Stimulated activated CD4-positive, alpha-beta T cell treated with anti-CD3 and anti-CD28 coated beads, Interleukin-4, amount 100 ng/mL, for 4 hours (primary cell): ENCODE results near the gene GPR179.
"Not testable (repeated sequence)": the region's sequence is repeated elsewhere in the genome, so short reads cannot be mapped to it uniquely, and the experiment has no call there.

Experiments used
- DNase-seq, 2 experiments: peaks; one replicate each; pipeline ENCODE4 v3.0.0-alpha.2; 2020

Gene GPR179

DNA sequence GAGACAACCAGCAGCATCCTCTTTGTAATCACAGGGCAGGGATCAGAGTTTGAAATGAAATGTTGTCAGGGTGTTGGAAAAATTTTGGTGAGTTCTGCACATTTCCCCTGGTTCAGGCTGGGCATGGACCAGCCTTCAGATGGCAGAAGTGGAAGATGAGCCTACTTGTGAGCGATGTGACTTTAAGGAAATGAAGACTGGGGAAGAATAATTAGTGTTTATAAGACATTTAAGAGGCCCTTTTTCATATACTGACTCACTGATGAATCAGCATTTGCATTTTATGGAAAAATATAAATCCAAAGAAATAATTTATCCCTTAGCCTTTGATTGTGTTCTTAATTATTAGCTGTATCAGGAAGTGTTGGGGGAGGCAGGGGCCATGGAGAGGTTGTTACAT lies 20.9 kb downstream of the GPR179 start:
- DNase-seq, result no peak

DNA sequence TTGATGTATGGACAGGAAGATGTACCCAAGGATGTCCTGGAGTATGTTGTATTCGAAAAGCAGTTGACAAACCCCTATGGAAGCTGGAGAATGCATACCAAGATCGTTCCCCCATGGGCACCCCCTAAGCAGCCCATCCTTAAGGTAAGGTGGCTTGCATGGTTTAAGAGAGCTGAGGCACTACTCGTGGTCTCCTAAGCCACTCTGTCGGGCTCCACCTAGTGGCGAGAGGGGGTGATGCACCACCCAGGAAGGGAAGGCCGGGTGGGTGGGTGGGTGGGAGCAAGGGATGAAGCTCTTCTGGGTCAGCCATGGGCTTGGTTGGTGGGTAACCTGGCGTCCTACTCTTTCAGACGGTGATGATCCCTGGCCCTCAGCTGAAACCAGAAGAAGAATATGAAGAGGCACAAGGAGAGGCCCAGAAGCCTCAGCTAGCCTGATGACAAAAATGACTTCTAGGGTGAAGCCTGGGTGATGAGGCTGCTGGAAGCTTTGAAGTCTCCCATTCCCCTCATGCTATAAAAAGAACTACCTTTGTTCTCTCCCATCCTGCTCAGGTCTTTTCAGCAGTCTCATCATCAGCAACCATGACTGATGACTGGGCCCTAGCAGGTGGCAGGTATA lies 21.5 kb downstream of the GPR179 start:
- peak; percentile 59 to 68 for DNase-seq

DNA sequence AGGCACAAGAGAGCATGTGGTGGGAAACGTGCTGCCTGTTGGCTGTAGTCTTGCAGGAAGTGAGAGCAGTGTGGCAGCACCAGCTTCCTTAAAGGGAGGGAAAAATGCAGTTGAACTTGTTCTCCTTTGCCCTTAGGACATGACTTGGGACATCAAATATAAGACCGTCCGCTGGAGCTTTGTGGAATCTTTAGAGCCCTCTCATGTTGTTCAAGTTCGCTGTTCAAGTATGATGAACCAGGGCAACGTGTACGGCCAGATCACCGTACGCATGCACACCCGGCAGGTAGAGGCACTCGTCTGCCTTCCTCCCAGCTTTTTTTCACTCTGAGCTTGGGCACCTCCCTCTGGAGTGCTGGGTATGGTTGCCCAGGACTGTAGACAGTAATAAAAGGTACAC lies 23.3 kb downstream of the GPR179 start:
- DNase-seq, result no peak

DNA sequence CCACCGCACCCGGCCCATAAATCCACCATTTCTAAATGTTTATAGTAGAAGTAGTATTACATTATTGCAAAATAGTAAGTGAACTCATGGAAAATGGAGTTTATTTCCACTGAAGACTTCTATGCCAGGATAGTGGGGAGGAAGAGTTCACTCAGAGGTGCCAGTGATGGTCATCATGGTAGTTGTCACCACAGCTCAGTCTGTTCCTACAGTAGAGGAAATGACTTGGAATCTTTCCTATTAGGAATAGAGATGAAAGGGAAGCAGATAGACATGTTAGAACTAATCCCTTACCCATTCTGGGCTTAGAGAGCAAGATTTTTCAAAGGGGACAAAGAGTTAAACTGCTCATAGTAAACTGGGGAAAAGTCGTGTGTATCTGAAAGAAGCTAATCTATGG lies 26.7 kb downstream of the GPR179 start:
- DNase-seq, result no peak

DNA sequence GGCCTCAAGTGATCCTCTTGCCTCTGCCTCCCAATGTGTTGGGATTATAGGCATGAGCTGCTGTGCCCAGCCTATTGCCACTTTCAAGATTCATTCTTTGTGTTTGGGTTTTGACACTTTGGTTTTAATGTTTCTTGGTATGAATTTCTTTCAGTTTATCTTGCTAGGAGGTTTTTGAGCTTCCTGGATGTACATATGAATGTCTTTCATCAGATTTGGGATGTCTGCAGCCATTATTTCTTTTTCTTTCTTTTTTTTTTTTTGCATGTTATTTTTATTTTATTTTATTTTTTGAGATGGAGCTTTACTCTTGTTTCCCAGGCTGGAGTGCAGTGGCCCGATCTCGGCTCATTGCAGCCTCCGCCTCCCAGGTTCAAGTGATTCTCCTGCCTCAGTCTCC lies 28.3 kb downstream of the GPR179 start:
- no peak for DNase-seq

DNA sequence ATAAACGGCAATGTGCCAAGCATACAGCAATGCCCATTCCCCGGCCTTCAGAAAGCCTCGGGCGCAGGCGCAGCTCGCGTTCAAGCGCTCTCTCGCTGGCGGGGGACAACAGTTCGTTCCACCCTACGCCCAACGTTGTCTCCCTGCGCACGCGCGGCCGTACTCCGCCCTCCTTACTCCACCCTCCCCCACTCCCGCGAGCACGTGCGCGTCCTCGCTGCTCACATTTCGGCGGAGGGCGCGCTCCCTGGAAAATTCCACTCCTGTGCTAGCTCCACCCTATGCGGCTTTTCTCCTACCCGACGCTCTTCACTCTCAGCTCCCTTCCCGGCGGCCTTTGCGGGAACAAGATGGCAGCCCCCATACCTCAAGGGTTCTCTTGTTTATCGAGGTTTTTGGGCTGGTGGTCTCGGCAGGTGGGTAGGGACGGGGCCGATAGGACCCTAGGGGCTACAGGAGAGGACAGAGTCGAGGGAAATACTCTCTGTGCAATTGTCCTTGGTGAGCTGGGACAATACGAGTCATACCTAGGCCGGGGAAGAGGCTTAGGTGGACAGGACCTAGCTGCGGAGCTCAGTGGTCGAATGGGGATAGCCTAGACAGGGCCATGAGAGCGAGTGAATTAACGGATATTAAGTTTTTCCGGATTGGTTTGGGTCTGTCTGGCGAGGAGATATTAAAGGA lies 46.8 kb downstream of the GPR179 start, which contains the start of gene MRPL45:
TSS of gene MRPL45 (plus strand) at position 335 of the 684 bp plus-strand sequence. CDS start at position 351, 16 bp downstream.
- DNase-seq, result peak; percentile 95 to 97

DNA sequence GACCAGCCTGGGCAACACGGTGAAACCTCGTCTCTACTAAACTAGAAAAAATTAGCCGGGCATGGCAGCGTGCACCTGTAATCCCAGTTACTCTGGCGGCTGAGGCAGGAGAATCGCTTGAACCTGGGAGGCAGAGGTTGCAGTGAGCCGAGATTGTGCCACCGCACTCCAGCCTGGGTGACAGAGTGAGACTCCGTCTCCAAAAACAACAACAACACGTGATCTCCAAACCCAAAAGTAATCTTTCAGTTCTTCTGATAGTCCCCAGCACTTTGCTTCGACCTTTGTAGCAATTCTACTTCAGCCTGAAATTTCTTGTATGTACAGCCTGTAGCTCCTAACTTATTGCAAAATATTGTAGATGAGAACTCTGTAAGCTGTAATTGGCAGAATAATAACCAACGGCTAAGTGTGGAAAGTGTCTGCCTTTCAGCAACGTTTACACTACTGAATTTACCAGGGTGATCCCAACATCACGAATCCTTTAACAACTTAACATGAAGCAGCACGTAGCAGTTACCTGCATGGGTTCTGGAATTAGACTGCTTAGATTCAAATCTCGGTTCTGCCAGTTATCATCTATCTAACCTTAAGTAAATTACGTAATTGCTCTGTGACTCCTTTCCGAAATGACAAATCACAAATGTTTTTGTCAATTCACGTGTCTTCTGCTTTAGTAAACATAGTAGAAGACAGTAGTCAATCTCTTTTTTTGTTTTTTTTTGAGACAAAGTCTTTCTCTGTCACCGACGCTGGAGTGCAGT lies 48.0 kb downstream of the GPR179 start:
- not testable (repeated sequence) for DNase-seq

DNA sequence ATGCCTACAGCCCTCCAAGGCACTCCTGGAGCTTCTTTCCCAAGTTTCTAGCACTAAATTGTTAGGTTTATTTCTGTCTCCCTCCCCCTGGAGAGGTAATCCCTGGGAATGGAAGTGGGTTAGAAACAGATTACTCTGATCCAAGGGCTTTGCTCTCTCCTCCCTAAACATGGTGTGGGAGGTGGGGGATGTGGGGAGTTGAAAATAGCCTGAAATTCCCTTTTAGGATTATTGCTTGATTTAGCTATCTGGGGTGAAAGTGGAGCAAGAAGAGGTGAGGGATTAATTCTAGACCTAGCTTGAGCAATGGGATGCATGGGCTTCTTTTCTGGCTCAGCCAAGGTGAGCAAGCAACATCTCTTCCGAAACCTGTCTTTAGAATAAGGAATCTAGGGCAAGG lies 54.0 kb downstream of the GPR179 start:
- DNase-seq, result not testable (repeated sequence)

DNA sequence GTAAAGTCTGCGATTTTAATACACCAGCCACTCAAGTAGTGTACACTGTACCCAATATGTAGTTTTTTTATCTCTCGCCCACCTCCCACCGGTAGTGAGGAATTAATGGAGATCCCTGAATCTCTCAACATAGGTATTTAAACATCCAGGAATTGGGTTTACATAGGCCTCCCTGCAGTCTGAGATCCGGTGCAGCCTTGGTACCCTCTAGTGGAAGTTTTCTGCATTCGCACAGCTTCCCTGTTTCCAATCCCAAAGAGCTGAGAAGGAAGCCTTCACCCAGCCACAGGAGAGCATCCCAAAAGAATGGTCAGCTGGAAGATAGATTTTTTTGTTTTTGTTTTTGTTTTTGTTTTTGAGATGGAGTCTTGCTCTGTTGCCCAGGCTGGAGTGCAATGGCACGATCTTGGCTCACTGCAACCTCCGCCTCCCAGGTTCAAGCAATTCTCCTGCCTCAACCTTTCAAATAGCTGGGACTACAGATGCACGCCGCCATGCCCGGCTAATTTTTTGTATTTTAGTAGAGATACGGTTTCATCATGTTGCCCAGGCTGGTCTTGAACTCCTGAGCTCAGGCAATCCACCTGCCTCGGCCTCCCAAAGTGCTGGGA lies 55.4 kb downstream of the GPR179 start:
- not testable (repeated sequence) for DNase-seq

DNA sequence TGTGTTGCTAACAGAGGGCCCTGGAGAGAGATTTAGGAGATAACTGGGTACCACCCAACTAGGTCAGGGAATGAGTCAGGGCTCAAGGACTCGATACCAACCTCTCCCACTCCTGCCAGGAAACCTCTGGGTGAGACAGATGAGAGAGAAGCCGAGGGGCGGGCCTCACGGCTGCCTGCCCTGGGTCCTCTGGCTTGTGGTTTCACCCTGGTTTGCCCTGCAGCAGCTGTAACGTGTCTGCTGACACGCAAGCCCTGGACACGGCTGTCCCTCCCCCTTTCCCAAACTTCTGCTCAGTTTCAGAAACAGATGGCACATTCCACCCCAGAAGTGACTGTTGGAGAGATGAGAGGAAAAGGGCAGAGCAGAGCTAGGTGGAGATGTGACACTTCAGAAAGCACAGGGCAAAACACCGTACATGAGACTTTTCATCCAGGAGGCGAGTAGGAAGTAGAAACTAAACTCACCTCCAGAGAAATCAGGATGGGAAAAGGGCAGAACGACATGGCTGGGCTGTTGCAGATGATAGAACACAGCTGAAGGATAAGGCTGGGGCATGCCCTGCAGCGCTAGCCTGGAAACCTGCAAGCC lies 57.2 kb downstream of the GPR179 start:
- not testable (repeated sequence) for DNase-seq

DNA sequence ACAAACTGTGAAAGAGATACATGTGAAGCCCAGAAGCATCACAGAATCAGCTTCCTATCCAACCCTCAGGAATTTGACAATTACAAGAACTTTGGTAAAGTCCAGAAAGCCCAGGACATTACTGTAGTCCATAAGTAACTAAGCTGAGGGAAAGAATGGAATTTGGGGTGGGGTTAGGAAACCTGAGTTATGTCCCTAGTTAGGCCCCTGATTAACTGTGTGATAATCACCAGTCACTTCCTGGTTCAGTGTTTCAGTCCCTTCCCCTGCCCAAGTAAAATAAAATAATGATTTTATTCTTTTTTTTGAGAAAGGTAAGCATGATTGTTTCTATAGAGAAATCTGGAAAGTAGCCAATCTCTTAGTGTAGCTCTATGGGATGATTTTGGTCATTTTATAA lies 57.8 kb downstream of the GPR179 start:
- not testable (repeated sequence) for DNase-seq
